ENCODE data around the gene DCAKD. TPM values are rescaled to one million over a fixed set of nuclear protein-coding genes. Genes with fewer than 3 reads are reported as not detected.

The DCAKD gene
- total RNA-seq, 1 donor from 2014 or later = 5.0 TPM

DNA sequence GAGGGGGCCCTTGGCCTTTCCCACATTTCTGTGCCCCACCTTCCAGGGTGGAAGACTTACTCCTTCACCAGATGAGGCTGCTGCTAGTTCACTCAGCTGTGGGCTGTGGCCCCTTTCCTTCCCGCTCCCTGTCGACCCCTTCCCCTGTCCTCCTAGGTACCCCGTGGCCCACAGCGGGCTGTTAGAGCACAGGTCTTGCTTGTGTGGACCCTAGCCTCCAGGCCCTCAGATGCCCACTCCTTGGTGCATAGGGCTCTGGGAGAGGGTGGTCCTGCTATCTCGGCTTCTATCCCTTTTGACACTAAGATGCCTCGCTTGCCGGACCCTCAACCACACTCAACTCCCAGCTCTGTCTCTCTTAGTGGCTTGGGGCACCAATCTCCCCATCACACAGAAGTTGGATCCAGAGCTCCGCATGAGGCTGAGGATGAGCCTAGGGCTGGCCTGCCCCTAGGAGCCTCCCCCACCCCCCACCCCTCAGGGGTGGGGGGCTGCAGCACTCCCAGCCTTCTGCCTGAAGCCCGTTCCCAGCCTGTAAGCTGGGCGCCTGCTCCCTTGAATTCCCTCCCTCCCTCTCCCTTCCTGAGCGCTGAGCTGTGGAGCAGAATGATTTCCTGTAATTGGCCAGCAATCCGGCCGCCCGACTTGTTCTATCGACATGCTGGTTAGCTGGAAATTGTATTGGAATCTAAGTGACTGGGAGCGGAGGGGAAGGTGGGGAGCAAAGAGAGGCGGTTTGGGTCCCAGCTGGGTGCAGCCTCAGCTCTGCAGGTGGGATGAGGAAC lies 30.9 kb downstream of the DCAKD start:
- no peak overlapping the region for H3K4me3 ChIP-seq
- no peak for DNase-seq (ENCODE audit: low spot score in 2 of 2)
- intact Hi-C loops (cut with DNase I) = no loop called here
- H3K4me1 ChIP-seq = peaks cover 5 to 21% of the 10 kb centered on the region in 2 donors
- TF ChIP-seq, protein P1, sequence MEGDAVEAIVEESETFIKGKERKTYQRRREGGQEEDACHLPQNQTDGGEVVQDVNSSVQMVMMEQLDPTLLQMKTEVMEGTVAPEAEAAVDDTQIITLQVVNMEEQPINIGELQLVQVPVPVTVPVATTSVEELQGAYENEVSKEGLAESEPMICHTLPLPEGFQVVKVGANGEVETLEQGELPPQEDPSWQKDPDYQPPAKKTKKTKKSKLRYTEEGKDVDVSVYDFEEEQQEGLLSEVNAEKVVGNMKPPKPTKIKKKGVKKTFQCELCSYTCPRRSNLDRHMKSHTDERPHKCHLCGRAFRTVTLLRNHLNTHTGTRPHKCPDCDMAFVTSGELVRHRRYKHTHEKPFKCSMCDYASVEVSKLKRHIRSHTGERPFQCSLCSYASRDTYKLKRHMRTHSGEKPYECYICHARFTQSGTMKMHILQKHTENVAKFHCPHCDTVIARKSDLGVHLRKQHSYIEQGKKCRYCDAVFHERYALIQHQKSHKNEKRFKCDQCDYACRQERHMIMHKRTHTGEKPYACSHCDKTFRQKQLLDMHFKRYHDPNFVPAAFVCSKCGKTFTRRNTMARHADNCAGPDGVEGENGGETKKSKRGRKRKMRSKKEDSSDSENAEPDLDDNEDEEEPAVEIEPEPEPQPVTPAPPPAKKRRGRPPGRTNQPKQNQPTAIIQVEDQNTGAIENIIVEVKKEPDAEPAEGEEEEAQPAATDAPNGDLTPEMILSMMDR (IDR thresholded peaks at IDR 0.05) = no peak
- peaks cover 0 to 6% of the 10 kb centered on the region in 2 donors for H3K36me3 ChIP-seq
- peak overlapping the region in 1 of 2 donors; percentile 83 for H3K27ac ChIP-seq
- no peaks in the 10 kb centered on the region for H3K27me3 ChIP-seq
- H3K9me3 ChIP-seq = no peaks in the 10 kb centered on the region

DNA sequence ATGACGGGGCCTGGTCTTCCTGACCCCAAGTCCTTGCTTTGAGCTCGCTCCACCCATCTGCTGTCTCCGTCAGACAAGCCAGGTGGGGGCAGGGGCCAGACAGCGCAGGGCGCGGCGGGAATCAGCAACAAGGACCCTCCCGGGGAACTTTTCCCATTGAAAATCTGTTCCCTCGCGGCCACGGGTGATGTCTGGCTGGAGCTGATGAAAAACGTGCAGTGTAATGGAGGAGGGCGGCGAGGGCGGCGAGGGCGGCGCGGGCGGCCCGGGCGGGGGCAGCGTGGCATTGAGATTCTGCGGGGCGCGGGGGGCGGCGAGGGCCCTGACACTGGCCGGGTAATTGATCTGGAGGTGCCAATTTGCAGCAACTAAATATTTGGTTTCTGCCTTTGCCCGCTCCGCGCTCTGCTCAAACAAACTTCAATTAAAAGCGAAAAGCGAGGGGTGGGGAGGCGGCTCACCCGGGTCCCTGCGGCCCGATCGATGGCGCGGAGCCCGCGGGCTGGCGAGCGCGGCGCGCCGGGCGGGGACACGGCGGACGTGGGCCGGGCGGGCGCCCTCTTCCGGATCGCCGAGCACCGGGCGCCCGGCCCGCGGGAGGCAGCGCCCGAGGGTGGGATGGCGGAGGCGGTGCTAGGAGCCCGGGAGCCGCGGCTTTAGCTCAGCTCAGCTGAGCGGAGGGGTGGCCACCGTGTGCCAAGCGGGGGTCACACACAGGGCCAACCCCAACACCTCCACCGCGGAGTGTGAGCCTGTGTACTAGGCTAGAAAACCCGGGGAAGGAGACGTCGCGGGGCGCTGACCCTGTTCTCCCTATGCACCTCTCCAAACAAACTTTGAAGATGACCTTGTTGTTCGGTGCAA lies 32.4 kb downstream of the DCAKD start:
- DNase-seq (ENCODE audit: low spot score in 2 of 2) = peak in 1 of 2 donors; percentile 72
- Histone ChIP-seq H3K27ac (peak overlapping the region; percentile 41 to 43), H3K9me3 (no peaks in the 10 kb centered on the region), H3K36me3 (no peaks in the 10 kb centered on the region), H3K4me1 (peaks cover 5 to 21% of the 10 kb centered on the region in 2 donors), H3K4me3 (peak overlapping the region; percentile 58 to 68), H3K27me3 (no peaks in the 10 kb centered on the region)
- intact Hi-C loops (cut with DNase I) = loop anchor here (2.0 to 5.0 kb wide), 2 partner anchors 50 to 178 kb away; partner anchors contain the start of gene C1QL1
- TF ChIP-seq, protein P1 (IDR thresholded peaks at IDR 0.05) = peak in 2 of 3 experiments; percentile 39 to 71

DNA sequence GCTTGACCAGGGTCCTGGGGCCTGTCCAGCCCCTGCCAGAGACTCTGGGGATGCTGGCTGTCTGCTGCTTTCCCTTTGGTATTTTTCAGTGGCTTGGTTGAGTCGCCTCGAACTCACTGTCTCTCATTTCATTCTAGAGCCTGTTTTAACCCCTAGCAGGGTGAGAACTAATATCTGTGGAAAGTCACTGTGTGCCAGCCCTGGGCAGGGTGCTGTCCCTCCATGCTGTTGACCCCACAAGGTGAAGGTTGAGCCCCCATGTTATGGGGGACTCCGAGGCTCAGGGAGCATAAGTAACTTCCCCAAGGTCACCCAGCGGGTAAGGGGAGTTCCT lies 33.0 kb downstream of the DCAKD start:
- no peak for DNase-seq (ENCODE audit: low spot score in 2 of 2)
- Histone ChIP-seq H3K4me1 (peaks cover 5 to 21% of the 10 kb centered on the region in 2 donors), H3K36me3 (no peaks in the 10 kb centered on the region), H3K27ac (peak overlapping the region in 1 of 2 donors; percentile 41), H3K4me3 (peak overlapping the region; percentile 58 to 68), H3K27me3 (no peaks in the 10 kb centered on the region), H3K9me3 (no peaks in the 10 kb centered on the region)
- intact Hi-C loops (cut with DNase I) = loop anchor here (2.0 to 5.0 kb wide), 2 partner anchors 50 to 179 kb away; partner anchors contain the start of gene C1QL1
- TF ChIP-seq, protein P1 (IDR thresholded peaks at IDR 0.05) = no peak

DNA sequence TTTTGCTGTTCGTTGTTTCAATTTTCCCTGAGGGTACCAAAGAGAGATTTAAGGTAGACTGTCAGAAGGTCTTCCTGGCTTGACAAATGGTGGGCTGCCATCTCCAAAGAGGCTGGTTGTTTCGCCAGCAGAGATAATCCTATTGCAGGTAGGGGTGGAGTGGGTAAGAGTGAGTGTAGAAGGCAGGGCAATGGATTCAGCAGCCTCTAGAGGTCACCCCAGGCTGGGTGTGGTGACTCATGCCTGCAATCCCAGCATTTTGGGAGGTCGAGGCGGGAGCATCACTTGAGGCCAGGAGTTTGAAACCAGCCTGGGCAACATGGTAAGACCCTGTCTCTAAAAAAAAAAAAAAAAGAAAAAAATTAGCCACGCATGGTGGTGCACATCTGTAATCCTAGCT lies 34.6 kb downstream of the DCAKD start:
- TF ChIP-seq, protein P1 (IDR thresholded peaks at IDR 0.05) = peak in 1 of 3 experiments; percentile 21

DNA sequence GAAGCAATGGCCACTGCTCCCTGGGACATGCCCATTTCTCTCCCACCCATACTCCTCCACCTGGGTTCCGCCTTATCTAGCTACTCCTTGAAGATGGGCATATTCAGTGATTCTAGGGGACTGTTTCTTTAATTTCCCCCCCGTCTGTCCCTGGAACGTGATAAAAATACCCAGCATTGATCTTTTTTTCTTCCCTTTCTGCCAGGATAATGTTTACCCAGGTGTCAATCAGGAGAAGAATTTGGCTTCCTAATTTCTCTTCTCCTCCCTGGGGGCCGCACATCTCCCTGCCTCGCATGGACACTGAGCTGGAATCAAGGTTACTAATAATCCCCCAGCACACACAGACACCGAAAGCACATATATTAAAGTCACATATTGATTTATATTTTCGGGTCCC lies 35.2 kb downstream of the DCAKD start:
- intact Hi-C loops (cut with DNase I) = loop anchor here (5.0 kb wide), 1 partner anchor 181 kb away; no protein-coding TSS in a partner anchor
- H3K4me1 ChIP-seq = peaks cover 0 to 11% of the 10 kb centered on the region in 2 donors
- H3K27me3 ChIP-seq = no peaks in the 10 kb centered on the region
- H3K4me3 ChIP-seq = no peak overlapping the region
- TF ChIP-seq, protein P1 (IDR thresholded peaks at IDR 0.05) = no peak
- no peak for DNase-seq (ENCODE audit: low spot score in 2 of 2)
- no peak overlapping the region for H3K27ac ChIP-seq
- H3K36me3 ChIP-seq = no peaks in the 10 kb centered on the region
- no peaks in the 10 kb centered on the region for H3K9me3 ChIP-seq

More for the DNA sequence above, 34.6 kb downstream of the DCAKD start:
- no peak for DNase-seq (ENCODE audit: low spot score in 2 of 2)
- Histone ChIP-seq H3K36me3 (no peaks in the 10 kb centered on the region), H3K9me3 (no peaks in the 10 kb centered on the region), H3K4me3 (no peak overlapping the region), H3K4me1 (peaks cover 5 to 17% of the 10 kb centered on the region in 2 donors), H3K27me3 (no peaks in the 10 kb centered on the region), H3K27ac (no peak overlapping the region)
- intact Hi-C loops (cut with DNase I) = loop anchor here (5.0 kb wide), 1 partner anchor 180 kb away; no protein-coding TSS in a partner anchor

Data from ascending aorta (tissue), 2 donors.